A549 (cell line): ENCODE data around the gene MYH9.

Experiments
- CTCF ChIP-seq: fragments of >200 bp; sonication (Bioruptor Twin); formaldehyde crosslinking; IDR thresholded peaks from 3 replicates; pipeline ENCODE4 v1.5.1; 2016
- KDM5A ChIP-seq: fragments of 200-600 bp; sonication (generic); IDR thresholded peaks from 2 replicates; pipeline ENCODE4 v1.6.1; 2016; ENCODE audit warnings: antibody characterized with exemption, mild to moderate bottlenecking
- POLR2A ChIP-seq: IDR thresholded peaks from 2 replicates; pipeline ENCODE4 v1.6.1; 2012; ENCODE audit warnings: mild to moderate bottlenecking, low read length
- RAD21 ChIP-seq, 2 experiments: fragments of >200 bp in 1 of 2; sonication (Bioruptor Twin) in 1 of 2; formaldehyde crosslinking in 1 of 2; IDR thresholded peaks in 1 of 2; conservative IDR thresholded peaks in 1 of 2; 2 replicates in 1 of 2; 3 replicates in 1 of 2; pipeline ENCODE4 v1.6.1; 2012 to 2018; ENCODE audit warnings: inconsistent platforms in 1 of 2

DNA sequence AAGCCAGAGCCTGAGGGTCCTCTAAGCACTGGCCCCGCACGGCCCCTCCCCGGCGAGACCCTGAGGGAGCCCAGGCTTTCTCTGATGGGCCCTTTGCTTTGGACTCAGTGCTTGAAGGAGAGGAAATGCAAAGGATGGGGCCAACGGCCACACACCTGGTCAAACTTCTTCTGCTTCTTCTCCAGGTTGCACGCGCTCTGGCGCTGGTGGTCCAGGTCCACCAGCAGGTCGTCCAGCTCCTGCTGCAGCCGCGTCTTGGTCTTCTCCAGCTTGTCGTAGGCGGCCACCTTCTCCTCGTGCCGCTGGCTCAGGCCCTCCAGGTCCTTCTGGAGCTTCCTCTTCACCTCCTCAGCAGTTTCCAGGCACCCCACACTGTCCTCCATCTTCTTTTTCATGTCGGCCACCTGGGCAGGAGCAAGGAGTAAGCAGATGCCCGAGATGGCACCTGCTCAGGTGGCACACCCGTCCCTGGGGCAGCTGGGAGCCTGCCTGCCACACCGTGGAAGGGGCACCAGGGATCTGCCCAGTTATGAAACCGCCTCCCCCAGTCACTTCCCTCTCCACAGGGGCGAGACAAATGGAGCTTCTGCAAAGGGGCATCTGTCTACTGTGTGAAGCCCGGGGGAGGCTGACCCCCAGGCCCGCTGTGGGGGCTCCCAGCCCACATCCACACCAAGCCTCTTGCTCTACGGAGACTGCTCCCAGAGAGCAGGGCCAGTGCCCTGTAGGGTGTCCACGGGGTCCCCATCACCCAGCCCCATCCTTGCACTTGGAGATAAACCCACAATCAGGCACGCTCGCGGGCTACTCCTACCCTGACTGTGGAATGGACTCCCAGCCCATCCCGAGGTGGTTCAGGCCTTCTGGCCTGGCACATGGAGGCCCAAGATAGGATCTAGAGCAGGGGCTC lies 95.7 kb downstream of the MYH9 start:
- TF ChIP-seq CTCF (no peak), POLR2A (no peak), RAD21 (conservative IDR thresholded peaks at IDR 0.05 in 1 of 2, IDR thresholded peaks at IDR 0.05 in 1 of 2) (no peak), KDM5A (no peak)
